Breast epithelium (tissue), 4 donors: Measurements from ENCODE around the gene CADM2. TPM values are rescaled to one million over a fixed set of nuclear protein-coding genes. Genes with fewer than 3 reads are reported as not detected.

Experiments used
- DNase-seq, 2 donors: peaks; one replicate each; pipeline ENCODE4 v3.0.0-alpha.2; 2019; ENCODE audit warnings: low spot score in 2 of 2
- H3K27ac ChIP-seq, 2 donors: fragments of 200-600 bp; sonication (generic) in 1 of 2; one replicate each; pipeline ENCODE4 v1.5.1; 2016 to 2019; ENCODE audit warnings: mild to moderate bottlenecking in 1 of 2
- H3K27me3 ChIP-seq, 2 donors: fragments of 200-600 bp; sonication (generic) in 1 of 2; one replicate each; pipeline versions ENCODE4 v1.5.1 to v1.6.0; 2017 to 2019; ENCODE audit warnings: control low read depth in 1 of 2, mild to moderate bottlenecking in 1 of 2
- H3K36me3 ChIP-seq: fragments of 200-600 bp; one replicate; pipeline ENCODE4 v1.5.1; 2019
- H3K4me1 ChIP-seq, 2 donors: fragments of 200-600 bp; sonication (generic); one replicate each; pipeline ENCODE4 v1.5.1; 2016 to 2019; ENCODE audit warnings: control low read depth in 1 of 2
- H3K4me3 ChIP-seq, 3 donors: fragments of 200-600 bp; sonication (generic); 1 replicate in 2 of 3; 2 replicates in 1 of 3; pipeline ENCODE4 v1.5.1; 2016 to 2019; ENCODE audit warnings: mild to moderate bottlenecking in 3 of 3, moderate library complexity in 2 of 3
- H3K9me3 ChIP-seq, 2 donors: fragments of 200-600 bp; sonication (generic) in 1 of 2; one replicate each; pipeline ENCODE4 v1.5.1; 2016 to 2019; ENCODE audit warnings: control low read depth in 1 of 2
- CTCF ChIP-seq, 3 donors: fragments of 450-650 bp; IDR thresholded peaks; one replicate each; pipeline ENCODE4 v1.5.1; 2016 to 2017; ENCODE audit warnings: antibody characterized with exemption in 3 of 3, mild to moderate bottlenecking in 3 of 3, moderate library complexity in 3 of 3
- POLR2A ChIP-seq: fragments of 450-650 bp; IDR thresholded peaks from one replicate; pipeline ENCODE4 v1.6.1; 2016; ENCODE audit warnings: antibody characterized with exemption, mild to moderate bottlenecking, moderate library complexity
- POLR2AphosphoS5 ChIP-seq, 3 donors: sonication (generic); formaldehyde crosslinking; IDR thresholded peaks; one replicate each; pipeline ENCODE4 v1.6.1; 2017; ENCODE audit warnings: antibody characterized with exemption in 3 of 3
- intact Hi-C: fragments of 100-400 bp; cut with DNase I; formaldehyde crosslinking; loops from one replicate; pipeline ENCODE4 v1.15.1; 2023; ENCODE audit warnings: low total_unique reads
- total RNA-seq, 3 donors: library from RNA; depleted of rRNA; stranded (reverse); fragments of >200 nt; gene quantifications; one replicate each; pipeline ENCODE4 v1.1.0, GENCODE V29; 2016

Gene CADM2
- total RNA-seq, 3 donors from 2014 or later: 2.3 to 7.4 (median 6.9) TPM

GRCh38 chr3:85433319-85433718 is 474.5 kb downstream of the CADM2 start:
- intact Hi-C loops: no loop called here
- TF ChIP-seq POLR2A: no peak
- TF ChIP-seq CTCF (IDR thresholded peaks at IDR 0.05): no peak
- no peak for TF ChIP-seq POLR2AphosphoS5 (IDR thresholded peaks at IDR 0.05)
- H3K27ac ChIP-seq: no peak overlapping the region
- H3K4me3 ChIP-seq: no peak overlapping the region
- no peaks in the 10 kb centered on the region for H3K27me3 ChIP-seq
- no peak for DNase-seq
- no peaks in the 10 kb centered on the region for H3K9me3 ChIP-seq
- no peaks in the 10 kb centered on the region for H3K36me3 ChIP-seq
- H3K4me1 ChIP-seq: no peaks in the 10 kb centered on the region

- intact Hi-C loops: no loop called here
- no peak overlapping the region for H3K27ac ChIP-seq
- no peaks in the 10 kb centered on the region for H3K27me3 ChIP-seq
- no peak for TF ChIP-seq CTCF (IDR thresholded peaks at IDR 0.05)
- no peak for DNase-seq
- H3K9me3 ChIP-seq: no peaks in the 10 kb centered on the region
- H3K4me1 ChIP-seq: no peaks in the 10 kb centered on the region
- no peak overlapping the region for H3K4me3 ChIP-seq
- no peaks in the 10 kb centered on the region for H3K36me3 ChIP-seq
Observed at GRCh38 chr3:85455561-85456200, 496.9 kb downstream of the CADM2 start.

- Histone ChIP-seq H3K27me3 (no peaks in the 10 kb centered on the region), H3K4me3 (no peak overlapping the region), H3K36me3 (no peaks in the 10 kb centered on the region), H3K9me3 (no peaks in the 10 kb centered on the region), H3K4me1 (no peaks in the 10 kb centered on the region), H3K27ac (no peak overlapping the region)
- intact Hi-C loops: no loop called here
- no peak for TF ChIP-seq CTCF (IDR thresholded peaks at IDR 0.05)
- no peak for TF ChIP-seq POLR2A
- no peak for TF ChIP-seq POLR2AphosphoS5 (IDR thresholded peaks at IDR 0.05)
- DNase-seq: no peak
Observed at GRCh38 chr3:85474241-85474640, 515.5 kb downstream of the CADM2 start.

- no peaks in the 10 kb centered on the region for H3K4me1 ChIP-seq
- H3K4me3 ChIP-seq: no peak overlapping the region
- TF ChIP-seq POLR2A (no peak), CTCF (IDR thresholded peaks at IDR 0.05) (no peak), POLR2AphosphoS5 (IDR thresholded peaks at IDR 0.05) (no peak)
- no peaks in the 10 kb centered on the region for H3K36me3 ChIP-seq
- no peaks in the 10 kb centered on the region for H3K27me3 ChIP-seq
- intact Hi-C loops: no loop called here
- DNase-seq: no peak
- H3K27ac ChIP-seq: no peak overlapping the region
- H3K9me3 ChIP-seq: no peaks in the 10 kb centered on the region
Observed at GRCh38 chr3:85475346-85475745, 516.6 kb downstream of the CADM2 start.

GRCh38 chr3:85476891-85477495 is 518.2 kb downstream of the CADM2 start:
- H3K9me3 ChIP-seq: no peaks in the 10 kb centered on the region
- H3K27me3 ChIP-seq: no peaks in the 10 kb centered on the region
- no peaks in the 10 kb centered on the region for H3K4me1 ChIP-seq
- H3K27ac ChIP-seq: no peak overlapping the region
- no peaks in the 10 kb centered on the region for H3K36me3 ChIP-seq
- no peak for DNase-seq
- no peak for TF ChIP-seq POLR2AphosphoS5 (IDR thresholded peaks at IDR 0.05)
- TF ChIP-seq CTCF (IDR thresholded peaks at IDR 0.05): no peak
- no peak for TF ChIP-seq POLR2A
- H3K4me3 ChIP-seq: no peak overlapping the region
- intact Hi-C loops: no loop called here
